Activated naive CD8-positive, alpha-beta T cell treated with anti-CD3 and anti-CD28 coated beads, Interleukin-2, amount 50 U/mL, for 16 hours (primary cell): ENCODE measurements around the gene C16orf96.

Source experiments
- DNase-seq: peaks from one replicate; pipeline ENCODE4 v3.0.0-alpha.2; 2020; ENCODE audit warnings: low read depth, low spot score

Gene C16orf96

GRCh38 chr16:4556112-4556511 is at the start of gene C16orf96:
TSS of gene C16orf96 (plus strand) at chr16:4556340. CDS start at chr16:4556490, 150 bp downstream.
- no peak for DNase-seq

GRCh38 chr16:4506450-4506849 is 49.7 kb upstream of the C16orf96 start:
- peak; percentile 12 for DNase-seq

GRCh38 chr16:4507588-4508345 is 48.4 kb upstream of the C16orf96 start:
- DNase-seq: no peak

- DNase-seq: no peak
These were observed 47.3 kb upstream of the C16orf96 start for GRCh38 chr16:4508806-4509205.

- no peak for DNase-seq
These were observed 46.7 kb upstream of the C16orf96 start for GRCh38 chr16:4509420-4509819.

- no peak for DNase-seq
These were observed 46.0 kb upstream of the C16orf96 start for GRCh38 chr16:4510131-4510530.

GRCh38 chr16:4510747-4511426 is 45.3 kb upstream of the C16orf96 start:
- no peak for DNase-seq

GRCh38 chr16:4511441-4512082 is 44.6 kb upstream of the C16orf96 start:
- no peak for DNase-seq

- DNase-seq: no peak
These were observed 43.7 kb upstream of the C16orf96 start for GRCh38 chr16:4512473-4512872.

GRCh38 chr16:4513086-4513860 is 42.9 kb upstream of the C16orf96 start:
- no peak for DNase-seq

- DNase-seq: no peak
These were observed 42.3 kb upstream of the C16orf96 start for GRCh38 chr16:4513881-4514280.

- DNase-seq: no peak
These were observed 41.5 kb upstream of the C16orf96 start for GRCh38 chr16:4514606-4515005.

GRCh38 chr16:4515611-4516233 is 40.4 kb upstream of the C16orf96 start:
- DNase-seq: no peak

- DNase-seq: no peak
These were observed 38.1 kb upstream of the C16orf96 start for GRCh38 chr16:4517812-4518680.

- no peak for DNase-seq
These were observed 36.7 kb upstream of the C16orf96 start for GRCh38 chr16:4519274-4520058.

- DNase-seq: no peak
These were observed 35.2 kb upstream of the C16orf96 start for GRCh38 chr16:4520913-4521312.

GRCh38 chr16:4522051-4522581 is 34.0 kb upstream of the C16orf96 start:
- DNase-seq: no peak

- DNase-seq: no peak
These were observed 32.5 kb upstream of the C16orf96 start for GRCh38 chr16:4523686-4524085.

GRCh38 chr16:4524571-4524970 is 31.6 kb upstream of the C16orf96 start:
- no peak for DNase-seq
